Mesendoderm (in vitro differentiated cells): ENCODE data around the gene TREML4.
"Not testable (repeated sequence)": the region's sequence is repeated elsewhere in the genome, so short reads cannot be mapped to it uniquely, and the experiment has no call there.

Source experiments
- DNase-seq: peaks from one replicate; pipeline ENCODE4 v3.0.0; 2013
- H2AK5ac ChIP-seq: 2 replicates; pipeline ENCODE4 v1.6.1; 2013; ENCODE audit warnings: low read length, inconsistent platforms
- H2BK120ac ChIP-seq: 2 replicates; pipeline ENCODE4 v1.6.1; 2013; ENCODE audit warnings: low read depth, mild to moderate bottlenecking, low read length, moderate library complexity, mixed read lengths
- H2BK15ac ChIP-seq: replicated peaks from 2 replicates; pipeline ENCODE4 v1.6.1; 2013; ENCODE audit warnings: low read depth, mild to moderate bottlenecking, moderate library complexity
- H2BK5ac ChIP-seq: 2 replicates; pipeline ENCODE4 v1.6.1; 2013; ENCODE audit warnings: low read length, inconsistent platforms
- H3K18ac ChIP-seq: 2 replicates; pipeline ENCODE4 v1.6.1; 2013; ENCODE audit warnings: mild to moderate bottlenecking, low read length, mixed read lengths
- H3K23ac ChIP-seq: one replicate; pipeline ENCODE4 v1.6.1; 2013; ENCODE audit warnings: low read length
- H3K27ac ChIP-seq: 2 replicates; pipeline ENCODE4 v1.5.1; 2013; ENCODE audit warnings: low read depth, mild to moderate bottlenecking, inconsistent platforms, low read length, moderate library complexity
- H3K27me3 ChIP-seq: 2 replicates; pipeline ENCODE4 v1.6.1; 2013; ENCODE audit warnings: low read length, control low read depth, mild to moderate bottlenecking, inconsistent platforms; ENCODE audit not compliant: insufficient read depth, poor library complexity
- H3K36me3 ChIP-seq: 2 replicates; pipeline ENCODE4 v1.6.1; 2013; ENCODE audit warnings: low read length, inconsistent platforms; ENCODE audit not compliant: control insufficient read depth, insufficient read depth
- H3K4ac ChIP-seq: one replicate; pipeline ENCODE4 v1.6.1; 2013; ENCODE audit warnings: low read depth, mild to moderate bottlenecking, low read length, moderate library complexity
- H3K4me1 ChIP-seq: 2 replicates; pipeline ENCODE4 v1.6.1; 2013; ENCODE audit warnings: low read depth, low read length, inconsistent platforms; ENCODE audit not compliant: control insufficient read depth
- H3K4me2 ChIP-seq: 2 replicates; pipeline ENCODE4 v1.6.1; 2013; ENCODE audit warnings: low read length
- H3K4me3 ChIP-seq: 2 replicates; pipeline ENCODE4 v1.5.1; 2013; ENCODE audit warnings: mild to moderate bottlenecking, low read length
- H3K56ac ChIP-seq: one replicate; pipeline ENCODE4 v1.6.1; 2013; ENCODE audit warnings: low read length
- H3K79me1 ChIP-seq: 2 replicates; pipeline ENCODE4 v1.6.1; 2013; ENCODE audit warnings: low read length, inconsistent platforms
- H3K79me2 ChIP-seq: 2 replicates; pipeline ENCODE4 v1.6.1; 2013; ENCODE audit warnings: mild to moderate bottlenecking, low read length; ENCODE audit not compliant: control insufficient read depth, insufficient read depth
- H3K9ac ChIP-seq: 2 replicates; pipeline ENCODE4 v1.6.1; 2013; ENCODE audit warnings: low read length, inconsistent platforms
- H4K5ac ChIP-seq: one replicate; pipeline ENCODE4 v1.6.1; 2013; ENCODE audit warnings: low read length
- H4K8ac ChIP-seq: one replicate; pipeline ENCODE4 v1.6.1; 2013; ENCODE audit warnings: low read depth, mild to moderate bottlenecking, control low read depth, low read length, moderate library complexity
- WGBS: extraction: QIAGEN DNeasy Blood & Tissue Kit; methylation state at CpG from one replicate; pipeline ENCODE4 v1.1.7; 2013; ENCODE audit warnings: low lambda C conversion rate, missing lambda C conversion rate; ENCODE audit not compliant: insufficient coverage; ENCODE audit errors: extremely low coverage; 5-methylcytosine and 5-hydroxymethylcytosine counted together

The TREML4 gene

DNA sequence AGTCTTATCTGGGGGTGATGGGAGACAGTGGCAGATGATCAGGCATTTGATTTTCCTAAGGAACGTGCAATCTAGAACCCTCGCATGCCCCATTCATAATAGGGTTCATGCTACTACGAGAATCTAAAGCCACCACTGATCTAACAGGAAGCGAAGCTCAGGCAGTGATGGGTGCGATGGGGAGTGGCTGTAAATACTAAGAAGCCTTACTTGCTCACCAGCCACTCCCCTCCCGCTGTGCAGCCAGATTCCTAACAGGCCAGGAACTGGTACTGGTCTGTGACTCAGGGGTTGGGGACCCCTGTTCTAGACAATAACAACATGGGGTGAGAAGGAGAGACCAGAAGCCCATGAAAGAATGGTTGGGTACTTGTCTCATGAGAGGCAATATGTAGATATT lies 4.5 kb downstream of the TREML4 start:
- no peaks in the 10 kb centered on the region for H3K27me3 ChIP-seq
- no peaks in the 10 kb centered on the region for H3K79me1 ChIP-seq
- no peak overlapping the region for H3K4me2 ChIP-seq
- no CpG with 5 or more reads among the region's 6 CpGs for WGBS
- peak; percentile 76 for DNase-seq
- no peak overlapping the region for H3K9ac ChIP-seq
- no peak overlapping the region for H4K5ac ChIP-seq
- H4K8ac ChIP-seq, result no peak overlapping the region
- H3K4ac ChIP-seq, result no peak overlapping the region
- H3K4me3 ChIP-seq, result no peak overlapping the region
- no peaks in the 10 kb centered on the region for H3K79me2 ChIP-seq
- no peak overlapping the region for H2BK15ac ChIP-seq
- no peak overlapping the region for H3K18ac ChIP-seq
- no peak overlapping the region for H2AK5ac ChIP-seq
- no peak overlapping the region for H3K27ac ChIP-seq
- no peak overlapping the region for H3K23ac ChIP-seq
- no peak overlapping the region for H3K56ac ChIP-seq
- H3K4me1 ChIP-seq, result no peaks in the 10 kb centered on the region
- no peaks in the 10 kb centered on the region for H3K36me3 ChIP-seq
- H2BK5ac ChIP-seq, result no peak overlapping the region
- no peak overlapping the region for H2BK120ac ChIP-seq

DNA sequence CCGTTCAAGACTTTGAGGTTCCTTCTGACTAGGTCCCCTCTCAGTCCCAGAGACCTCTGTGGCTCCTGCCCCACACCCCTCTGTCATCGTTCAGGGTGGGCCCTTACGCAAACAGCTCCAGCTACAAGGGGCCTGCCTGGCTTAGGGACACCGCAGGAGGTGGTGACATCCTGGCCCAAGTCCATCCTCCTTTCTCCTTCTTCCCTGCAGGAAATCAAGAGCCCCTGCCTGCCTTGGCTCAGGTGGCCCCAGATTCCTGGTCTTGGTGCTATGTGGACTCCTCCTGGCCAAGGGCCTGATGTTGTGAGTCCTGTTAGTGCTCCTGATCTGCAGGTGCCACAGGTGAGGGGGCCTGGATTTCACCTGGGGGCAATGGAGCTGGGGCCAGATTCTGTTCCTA lies 8.1 kb downstream of the TREML4 start:
- no peak overlapping the region for H2BK15ac ChIP-seq
- H3K27ac ChIP-seq, result no peak overlapping the region
- no peaks in the 10 kb centered on the region for H3K27me3 ChIP-seq
- whole genome bisulfite sequencing, result no CpG with 5 or more reads among the region's 4 CpGs
- H3K23ac ChIP-seq, result no peak overlapping the region
- H3K4me1 ChIP-seq, result no peaks in the 10 kb centered on the region
- H2AK5ac ChIP-seq, result no peak overlapping the region
- no peak overlapping the region for H3K56ac ChIP-seq
- no peaks in the 10 kb centered on the region for H3K36me3 ChIP-seq
- no peak for DNase-seq
- no peak overlapping the region for H3K4ac ChIP-seq
- no peak overlapping the region for H4K5ac ChIP-seq
- no peak overlapping the region for H3K4me3 ChIP-seq
- H3K18ac ChIP-seq, result no peak overlapping the region
- H3K79me1 ChIP-seq, result no peaks in the 10 kb centered on the region
- no peak overlapping the region for H2BK120ac ChIP-seq
- no peak overlapping the region for H2BK5ac ChIP-seq
- no peak overlapping the region for H4K8ac ChIP-seq
- H3K4me2 ChIP-seq, result no peak overlapping the region
- no peaks in the 10 kb centered on the region for H3K79me2 ChIP-seq
- no peak overlapping the region for H3K9ac ChIP-seq

DNA sequence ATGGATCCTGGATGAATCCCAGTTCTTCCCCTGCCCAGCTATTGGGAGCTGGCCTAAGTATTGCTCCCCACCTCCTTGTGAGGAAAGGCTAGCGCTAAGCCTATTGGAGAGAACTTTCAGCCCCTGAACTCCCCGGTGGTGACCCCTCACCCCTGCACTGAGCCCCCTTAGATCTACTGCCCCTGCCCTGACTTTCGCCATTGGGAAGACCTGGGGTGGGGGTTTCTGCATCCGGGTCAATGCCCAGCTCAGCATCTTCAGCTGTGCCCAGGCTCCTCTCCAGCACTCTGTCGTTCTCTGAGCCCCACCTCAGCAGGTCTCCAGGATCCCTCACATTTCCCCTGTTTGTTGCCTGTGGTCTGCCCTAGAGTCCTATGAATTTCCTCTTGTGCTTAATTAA lies 9.0 kb downstream of the TREML4 start:
- H4K8ac ChIP-seq, result no peak overlapping the region
- no peaks in the 10 kb centered on the region for H3K4me1 ChIP-seq
- H2BK120ac ChIP-seq, result no peak overlapping the region
- no peak overlapping the region for H2BK15ac ChIP-seq
- H4K5ac ChIP-seq, result no peak overlapping the region
- H3K18ac ChIP-seq, result no peak overlapping the region
- H3K79me2 ChIP-seq, result no peaks in the 10 kb centered on the region
- no peak overlapping the region for H3K9ac ChIP-seq
- DNase-seq, result no peak
- WGBS, result no CpG with 5 or more reads among the region's 5 CpGs
- no peak overlapping the region for H3K4ac ChIP-seq
- H3K79me1 ChIP-seq, result no peaks in the 10 kb centered on the region
- no peak overlapping the region for H2AK5ac ChIP-seq
- no peaks in the 10 kb centered on the region for H3K36me3 ChIP-seq
- no peak overlapping the region for H3K56ac ChIP-seq
- H3K23ac ChIP-seq, result no peak overlapping the region
- H3K27ac ChIP-seq, result no peak overlapping the region
- no peaks in the 10 kb centered on the region for H3K27me3 ChIP-seq
- H2BK5ac ChIP-seq, result no peak overlapping the region
- H3K4me2 ChIP-seq, result no peak overlapping the region
- H3K4me3 ChIP-seq, result no peak overlapping the region

DNA sequence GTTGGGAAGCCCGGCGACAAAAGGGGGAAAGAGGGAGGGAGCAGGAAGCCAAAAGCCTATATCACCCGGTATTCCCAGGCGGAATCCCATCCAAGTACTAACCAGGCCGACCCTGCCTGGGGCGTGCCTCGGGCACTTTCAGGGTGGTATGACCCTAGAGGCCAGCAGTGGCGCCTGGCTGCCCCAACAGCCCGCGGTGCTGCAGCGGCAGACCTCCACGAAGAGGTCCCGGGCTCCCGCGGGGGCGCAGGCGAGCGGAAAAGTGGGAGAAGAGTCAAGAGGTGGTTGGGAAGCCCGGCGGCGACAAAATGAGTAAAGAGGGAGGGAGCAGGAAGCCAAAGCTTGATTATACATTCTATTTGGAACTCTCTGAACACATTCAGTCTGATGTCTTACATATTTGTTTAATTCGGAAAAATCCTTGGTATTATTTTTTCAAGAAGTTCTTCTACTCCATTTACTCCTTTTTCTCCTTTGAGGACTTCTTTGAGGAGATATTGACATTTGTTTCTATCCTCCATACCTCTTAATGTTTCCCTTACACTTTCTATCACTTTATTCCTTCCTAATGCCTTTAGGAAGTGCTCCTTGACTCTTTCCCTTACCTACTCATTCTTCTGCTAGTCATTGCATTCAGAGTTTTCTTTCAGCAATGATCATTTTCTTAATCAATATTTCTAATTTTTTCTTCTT lies 11.5 kb downstream of the TREML4 start:
- DNase-seq, result peak; percentile 65

DNA sequence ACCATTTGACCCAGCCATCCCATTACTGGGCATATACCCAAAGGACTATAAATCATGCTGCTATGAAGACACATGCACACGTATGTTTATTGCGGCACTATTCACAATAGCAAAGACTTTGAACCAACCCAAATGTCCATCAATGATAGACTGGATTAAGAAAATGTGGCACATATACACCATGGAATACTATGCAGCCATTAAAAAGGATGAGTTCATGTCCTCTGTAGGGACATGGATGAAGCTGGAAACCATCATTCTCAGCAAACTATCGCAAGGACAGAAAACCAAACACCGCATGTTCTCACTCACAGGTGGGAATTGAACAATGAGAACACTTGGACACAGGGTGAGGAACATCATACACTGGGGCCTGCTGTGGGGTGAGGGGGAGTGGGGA lies 18.4 kb downstream of the TREML4 start:
- H3K4ac ChIP-seq, H2AK5ac ChIP-seq, H2BK15ac ChIP-seq, H3K27ac ChIP-seq, H3K18ac ChIP-seq, H3K56ac ChIP-seq, DNase-seq, H3K27me3 ChIP-seq, H2BK5ac ChIP-seq, H4K5ac ChIP-seq, H3K4me1 ChIP-seq, H3K79me1 ChIP-seq, H3K36me3 ChIP-seq, H2BK120ac ChIP-seq, H3K4me2 ChIP-seq, H3K79me2 ChIP-seq, H3K9ac ChIP-seq, H4K8ac ChIP-seq, H3K23ac ChIP-seq, H3K4me3 ChIP-seq: not testable (repeated sequence)
- no CpG with 5 or more reads among the region's 4 CpGs for WGBS

More for the DNA sequence above, 11.5 kb downstream of the TREML4 start:
- H3K4ac ChIP-seq, result no peak overlapping the region
- H2BK5ac ChIP-seq, result no peak overlapping the region
- H3K9ac ChIP-seq, result peak overlapping the region; percentile 59
- no peak overlapping the region for H2AK5ac ChIP-seq
- no peak overlapping the region for H3K18ac ChIP-seq
- H3K27me3 ChIP-seq, result no peaks in the 10 kb centered on the region
- H3K23ac ChIP-seq, result no peak overlapping the region
- H3K79me2 ChIP-seq, result no peaks in the 10 kb centered on the region
- no peak overlapping the region for H4K8ac ChIP-seq
- no peak overlapping the region for H3K27ac ChIP-seq
- no peak overlapping the region for H2BK15ac ChIP-seq
- H3K56ac ChIP-seq, result peak overlapping the region; percentile 58
- H3K4me3 ChIP-seq, result peak overlapping the region; percentile 4
- H3K4me2 ChIP-seq, result peak overlapping the region; percentile 25
- WGBS, result no CpG with 5 or more reads among the region's 22 CpGs
- no peaks in the 10 kb centered on the region for H3K79me1 ChIP-seq
- no peaks in the 10 kb centered on the region for H3K36me3 ChIP-seq
- no peak overlapping the region for H4K5ac ChIP-seq
- H2BK120ac ChIP-seq, result no peak overlapping the region
- H3K4me1 ChIP-seq, result no peaks in the 10 kb centered on the region

DNA sequence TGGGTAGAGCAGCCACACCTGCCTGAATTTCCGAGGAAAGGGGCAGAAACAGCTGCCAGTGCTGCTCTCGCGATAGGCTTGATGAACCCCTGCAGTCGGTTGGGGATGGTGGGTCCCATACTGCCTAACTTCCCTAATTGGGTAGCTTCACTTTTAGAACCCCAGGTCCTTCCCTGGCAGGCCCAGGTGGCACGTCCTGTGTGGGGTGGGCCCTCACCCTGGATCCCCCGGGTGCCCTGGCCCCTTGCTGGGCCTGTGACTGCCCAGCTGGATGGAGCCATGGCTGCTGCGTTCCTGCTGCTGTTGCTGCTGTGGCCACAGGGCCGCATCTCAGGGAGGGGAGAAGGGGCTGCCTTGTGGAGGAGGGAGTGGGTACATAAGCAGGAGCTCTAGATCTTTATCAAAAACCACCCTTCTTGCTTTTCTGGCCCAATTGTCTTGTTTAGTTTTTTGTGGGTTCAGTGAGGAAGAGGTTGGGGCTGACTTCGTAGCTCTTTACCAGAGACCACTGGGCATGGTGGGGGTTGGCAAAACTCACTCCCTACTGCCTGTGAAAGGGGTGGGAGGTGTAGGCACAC lies 19.2 kb downstream of the TREML4 start:
- H3K9ac ChIP-seq, result no peak overlapping the region
- H3K18ac ChIP-seq, result no peak overlapping the region
- H3K79me2 ChIP-seq, result no peaks in the 10 kb centered on the region
- no peak overlapping the region for H3K27ac ChIP-seq
- no peak overlapping the region for H3K4ac ChIP-seq
- no peaks in the 10 kb centered on the region for H3K4me1 ChIP-seq
- H3K4me3 ChIP-seq, result no peak overlapping the region
- no peak overlapping the region for H3K23ac ChIP-seq
- H4K8ac ChIP-seq, result no peak overlapping the region
- H4K5ac ChIP-seq, result no peak overlapping the region
- H2BK5ac ChIP-seq, result no peak overlapping the region
- no peak overlapping the region for H2AK5ac ChIP-seq
- no peak overlapping the region for H3K4me2 ChIP-seq
- WGBS, result no CpG with 5 or more reads among the region's 9 CpGs
- no peaks in the 10 kb centered on the region for H3K36me3 ChIP-seq
- no peak overlapping the region for H2BK15ac ChIP-seq
- H2BK120ac ChIP-seq, result no peak overlapping the region
- no peak overlapping the region for H3K56ac ChIP-seq
- no peak for DNase-seq
- no peaks in the 10 kb centered on the region for H3K27me3 ChIP-seq
- H3K79me1 ChIP-seq, result no peaks in the 10 kb centered on the region
